Skeletal muscle tissue (tissue), 4 donors: ENCODE measurements around the gene IL9R. TPM values are rescaled to one million over a fixed set of nuclear protein-coding genes. Genes with fewer than 3 reads are reported as not detected.
"Not testable (repeated sequence)": the region's sequence is repeated elsewhere in the genome, so short reads cannot be mapped to it uniquely, and the experiment has no call there.

Source experiments
- H3K27ac ChIP-seq: one replicate; pipeline ENCODE4 v1.7.0; 2013; ENCODE audit warnings: mild to moderate bottlenecking, low read depth, low read length, inconsistent platforms
- H3K27me3 ChIP-seq, 3 donors: one replicate each; pipeline ENCODE4 v1.7.0; 2013; ENCODE audit warnings: low read length in 3 of 3; ENCODE audit not compliant: control insufficient read depth in 3 of 3, insufficient read depth in 3 of 3
- H3K36me3 ChIP-seq, 3 donors: one replicate each; pipeline ENCODE4 v1.7.0; 2013; ENCODE audit warnings: low read length in 3 of 3; ENCODE audit not compliant: control insufficient read depth in 3 of 3, insufficient read depth in 3 of 3
- H3K4me1 ChIP-seq, 3 donors: one replicate each; pipeline ENCODE4 v1.7.0; 2013; ENCODE audit warnings: low read length in 3 of 3, mild to moderate bottlenecking in 3 of 3; ENCODE audit not compliant: control insufficient read depth in 3 of 3, insufficient read depth in 3 of 3
- H3K4me3 ChIP-seq, 3 donors: one replicate each; pipeline ENCODE4 v1.7.0; 2013; ENCODE audit warnings: low read length in 3 of 3
- H3K9ac ChIP-seq, 3 donors: one replicate each; pipeline ENCODE4 v1.7.0; 2013; ENCODE audit warnings: low read length in 3 of 3, mild to moderate bottlenecking in 3 of 3, moderate library complexity in 2 of 3, low read depth in 1 of 3
- H3K9me3 ChIP-seq, 3 donors: one replicate each; pipeline ENCODE4 v1.7.0; 2013; ENCODE audit warnings: low read length in 3 of 3; ENCODE audit not compliant: control insufficient read depth in 3 of 3
- total RNA-seq: library from RNA; depleted of rRNA; stranded (reverse); fragments of >200 nt; gene quantifications from one replicate; pipeline ENCODE4 v1.2.3, GENCODE V29; 2014
- donor health status: Osteomylitis.

Gene IL9R
- total RNA-seq, 1 donor from 2014 or later, result not detected

- H3K9me3 ChIP-seq, H3K9ac ChIP-seq, H3K27me3 ChIP-seq, H3K36me3 ChIP-seq, H3K27ac ChIP-seq, H3K4me3 ChIP-seq, H3K4me1 ChIP-seq: not testable (repeated sequence)
Observed at GRCh38 chrX:156023002-156023401, 25.5 kb downstream of the IL9R start.

GRCh38 chrX:156024949-156025492, 27.5 kb downstream of the IL9R start:
- not testable (repeated sequence) for H3K36me3 ChIP-seq, H3K27ac ChIP-seq, H3K9me3 ChIP-seq, H3K9ac ChIP-seq, H3K27me3 ChIP-seq, H3K4me1 ChIP-seq, H3K4me3 ChIP-seq

- H3K9ac ChIP-seq, H3K27me3 ChIP-seq, H3K36me3 ChIP-seq, H3K4me1 ChIP-seq, H3K9me3 ChIP-seq, H3K4me3 ChIP-seq, H3K27ac ChIP-seq: not testable (repeated sequence)
Observed at GRCh38 chrX:156028653-156029237, 31.2 kb downstream of the IL9R start.

- not testable (repeated sequence) for H3K9me3 ChIP-seq, H3K27me3 ChIP-seq, H3K4me1 ChIP-seq, H3K36me3 ChIP-seq, H3K27ac ChIP-seq, H3K9ac ChIP-seq, H3K4me3 ChIP-seq
Observed at GRCh38 chrX:156029296-156029695, 31.8 kb downstream of the IL9R start.

- not testable (repeated sequence) for H3K27ac ChIP-seq, H3K9me3 ChIP-seq, H3K9ac ChIP-seq, H3K36me3 ChIP-seq, H3K27me3 ChIP-seq, H3K4me3 ChIP-seq, H3K4me1 ChIP-seq
Observed at GRCh38 chrX:156029707-156030442, 32.4 kb downstream of the IL9R start.

GRCh38 chrX:156030474-156030873, 33.0 kb downstream of the IL9R start:
- not testable (repeated sequence) for H3K36me3 ChIP-seq, H3K9me3 ChIP-seq, H3K9ac ChIP-seq, H3K4me1 ChIP-seq, H3K27ac ChIP-seq, H3K27me3 ChIP-seq, H3K4me3 ChIP-seq

Other genes starting within 250 kb of the IL9R start
- gene VAMP7, start 116.4 kb upstream of the IL9R start, total RNA-seq, result 17.2 TPM